Ureter (tissue), 1 donor: ENCODE data around the gene CD55. TPM values are rescaled to one million over a fixed set of nuclear protein-coding genes. Genes with fewer than 3 reads are reported as not detected.

ENCODE experiments used
- DNase-seq: peaks from one replicate; pipeline ENCODE4 v3.0.0-alpha.2; 2020; ENCODE audit warnings: low spot score
- total RNA-seq: library from RNA; stranded (reverse); gene quantifications from one replicate; pipeline ENCODE4 v1.2.4, GENCODE V29; 2023
- donor health status: DM: yes; HTN: yes; CAD: no.

CD55 gene
- total RNA-seq, 1 donor from 2014 or later = 89.0 TPM

DNA sequence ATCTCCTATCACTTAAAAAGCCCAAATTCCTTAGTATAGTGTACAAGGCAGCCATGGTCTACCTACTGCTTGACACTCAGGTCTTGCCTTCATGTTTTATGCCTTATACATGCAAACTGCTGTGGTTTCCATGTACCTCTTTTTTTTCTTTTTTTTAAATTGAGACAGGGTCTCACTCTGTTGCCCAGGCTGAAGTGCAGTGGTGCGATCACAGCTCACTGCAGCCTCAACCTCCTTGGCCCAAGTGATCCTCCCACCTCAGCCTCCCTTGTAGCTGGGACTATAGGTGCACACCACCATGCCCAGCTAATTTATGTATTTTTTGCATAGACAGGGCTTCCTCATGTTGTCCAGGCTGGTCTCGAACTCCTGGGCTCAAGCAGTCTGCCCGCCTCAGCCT is 8.0 kb downstream of the CD55 start:
- no peak for DNase-seq

DNA sequence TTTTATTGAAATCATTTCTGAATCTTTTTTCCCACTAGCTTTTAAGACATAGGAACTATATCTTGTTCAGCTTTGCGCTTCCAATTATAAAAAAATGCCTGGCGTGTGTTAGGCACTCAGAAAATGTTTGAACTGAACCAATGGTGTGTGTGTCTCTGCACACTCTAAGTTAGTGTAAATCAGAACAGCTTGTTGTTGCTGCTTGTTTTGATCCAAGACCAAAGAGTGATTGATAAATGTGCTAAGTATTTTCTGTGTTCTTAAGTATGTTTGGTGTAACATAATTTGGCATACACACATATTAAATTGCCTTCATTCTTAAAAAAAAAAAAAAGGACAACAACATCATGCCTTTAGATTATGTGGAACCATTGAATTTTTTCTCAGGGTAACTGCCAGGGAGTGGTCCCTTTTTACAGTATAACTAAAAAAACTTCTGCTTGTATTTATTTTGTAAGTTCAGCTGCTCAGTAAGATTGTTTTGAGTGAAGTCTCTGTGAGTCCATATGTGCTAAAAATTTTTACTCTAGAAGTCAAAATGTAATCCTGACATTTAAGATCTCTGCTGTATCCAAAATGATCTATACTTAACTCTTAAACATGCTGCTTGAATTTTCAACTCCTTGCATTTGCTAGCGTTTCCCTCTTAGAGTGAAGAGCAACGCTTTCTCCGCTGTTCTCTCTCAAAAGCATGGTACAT is 8.7 kb downstream of the CD55 start:
- no peak for DNase-seq

DNA sequence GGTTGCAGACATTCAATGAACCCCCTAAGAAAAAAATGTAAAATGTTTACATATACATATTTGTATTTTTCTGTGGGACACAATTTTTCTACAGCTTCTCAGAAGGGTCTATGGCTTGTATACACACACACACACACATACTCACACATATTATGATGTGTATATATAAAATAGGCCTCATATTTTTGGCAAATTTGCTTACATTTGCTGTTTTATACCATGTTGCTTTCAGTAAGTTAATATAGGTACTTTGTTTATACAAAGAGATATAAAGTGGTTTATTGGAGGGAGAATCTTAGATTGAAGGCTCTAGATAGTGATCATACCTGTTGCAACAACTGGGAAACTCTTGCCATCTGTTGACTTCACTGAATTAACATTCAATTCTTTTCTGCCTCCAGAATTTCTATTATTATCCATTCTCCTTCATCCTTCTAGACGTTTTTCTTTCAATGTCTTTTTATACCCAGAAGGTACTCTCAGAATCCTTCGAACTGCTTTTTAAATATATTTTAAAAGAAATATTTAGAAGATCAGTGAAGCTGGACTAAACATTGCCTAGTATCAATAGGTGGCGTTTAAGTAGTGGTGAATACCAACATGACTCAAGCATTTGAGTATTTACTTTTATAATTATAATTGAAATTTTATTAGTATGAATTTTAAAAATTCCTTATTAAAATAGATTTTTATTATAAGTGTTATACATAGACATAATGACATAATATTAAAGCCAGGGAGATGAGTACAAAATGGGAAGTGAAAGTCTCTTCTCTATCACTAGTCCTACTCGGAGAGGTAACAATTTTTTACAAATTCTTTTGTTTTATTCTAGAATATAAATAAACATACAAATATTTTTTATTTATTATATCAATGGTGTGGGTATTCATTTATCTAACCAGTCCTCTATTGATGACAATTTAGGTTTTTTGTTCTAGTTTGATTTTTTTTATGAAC is 10.2 kb downstream of the CD55 start:
- DNase-seq = no peak

DNA sequence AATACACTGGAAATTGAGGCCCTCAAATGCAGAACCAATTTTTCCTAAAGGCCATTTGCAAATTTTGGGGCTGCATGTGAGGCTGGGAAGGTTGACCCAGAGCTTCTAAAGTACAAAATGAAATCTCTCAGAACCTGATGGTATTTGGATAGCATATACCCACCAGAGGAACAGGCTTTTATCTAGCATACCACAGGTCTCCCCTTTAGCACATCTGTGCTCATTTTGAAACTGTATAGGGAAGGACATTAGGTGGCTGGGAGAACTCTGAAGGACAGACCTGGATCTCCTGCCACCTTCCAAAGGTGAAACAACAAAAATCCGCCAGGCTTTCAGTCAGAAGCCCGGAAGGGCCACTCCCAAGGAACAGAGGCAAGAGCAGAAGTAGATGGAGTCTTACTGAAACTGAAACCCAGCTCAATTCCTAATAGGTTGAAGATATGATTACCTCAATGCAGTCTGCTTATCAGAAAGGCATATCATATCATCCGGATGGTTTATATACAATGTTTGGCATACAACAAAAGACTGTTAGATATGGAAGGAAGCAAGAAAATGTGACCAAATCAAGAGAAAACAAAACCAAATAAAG is 11.6 kb downstream of the CD55 start:
- DNase-seq = no peak

DNA sequence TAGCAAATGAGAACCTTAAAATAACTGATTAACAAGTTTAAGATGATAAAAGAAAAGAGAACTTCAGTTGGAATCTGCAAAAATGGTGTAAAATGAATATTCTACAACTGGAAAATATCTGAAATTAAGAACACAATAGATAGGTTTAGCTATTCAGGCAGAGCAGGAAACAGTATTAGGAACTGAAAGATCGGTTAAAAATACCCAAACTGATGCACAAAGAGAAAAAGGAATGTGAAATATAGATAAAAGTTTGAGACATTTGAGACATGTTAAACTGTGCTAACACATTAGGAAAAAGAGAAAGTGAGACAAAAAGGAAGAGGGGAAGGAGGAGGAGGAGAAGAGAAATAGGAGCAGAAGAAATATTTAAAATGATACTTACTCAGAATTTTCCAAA is 12.1 kb downstream of the CD55 start:
- DNase-seq = no peak

- DNase-seq = no peak
Observed at GRCh38 chr1:207334337-207334736, 12.9 kb downstream of the CD55 start.

GRCh38 chr1:207335138-207335537 is 13.7 kb downstream of the CD55 start:
- DNase-seq = no peak

GRCh38 chr1:207335695-207336363 is 14.4 kb downstream of the CD55 start:
- no peak for DNase-seq

GRCh38 chr1:207336559-207337467 is 15.3 kb downstream of the CD55 start:
- no peak for DNase-seq

DNA sequence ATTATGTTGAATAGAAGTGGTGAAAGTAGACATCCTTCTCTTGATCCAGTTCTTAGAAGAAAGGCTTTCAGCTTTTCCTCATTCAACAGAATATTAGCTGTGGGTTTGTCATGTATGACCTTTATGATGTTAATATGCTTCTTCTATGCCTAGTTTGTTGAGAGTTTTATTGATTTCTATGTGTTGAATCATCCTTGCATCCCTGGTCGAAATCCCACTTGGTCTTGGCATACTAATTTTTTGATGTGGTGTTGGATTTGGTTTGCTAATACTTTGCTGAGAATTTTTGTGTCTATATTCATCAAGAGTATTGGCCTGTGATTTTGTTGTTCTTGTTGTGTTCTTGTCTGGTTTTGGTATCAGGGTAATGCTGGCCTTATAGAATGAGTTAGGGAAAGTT is 20.9 kb downstream of the CD55 start:
- DNase-seq = no peak

GRCh38 chr1:207343675-207344074 is 22.2 kb downstream of the CD55 start:
- no peak for DNase-seq

DNA sequence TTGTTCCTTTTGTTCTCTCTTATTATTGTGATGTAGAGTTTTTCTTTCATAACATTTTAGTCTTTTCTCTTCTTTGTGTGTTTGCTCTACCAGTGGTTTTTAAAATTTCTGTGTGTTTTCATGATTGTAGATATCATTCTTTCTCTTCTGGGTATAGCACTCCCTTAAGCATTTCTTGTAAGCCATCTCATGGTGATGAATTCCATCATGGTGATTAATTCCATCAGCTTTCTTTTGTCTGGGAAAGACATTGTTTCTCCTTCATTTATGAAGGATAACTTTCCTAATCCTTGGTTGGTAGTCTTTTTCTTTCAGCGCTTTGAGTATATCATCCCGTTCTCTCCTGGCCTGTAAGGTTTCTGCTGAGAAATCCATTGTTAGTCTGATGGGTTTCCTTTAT is 22.7 kb downstream of the CD55 start:
- DNase-seq = no peak

GRCh38 chr1:207345644-207346477 is 24.4 kb downstream of the CD55 start:
- DNase-seq = no peak

- DNase-seq = no peak
Observed at GRCh38 chr1:207346513-207346912, 25.0 kb downstream of the CD55 start.

GRCh38 chr1:207349979-207350378 is 28.5 kb downstream of the CD55 start:
- no peak for DNase-seq

- DNase-seq = no peak
Observed at GRCh38 chr1:207352554-207352953, 31.1 kb downstream of the CD55 start.

- no peak for DNase-seq
Observed at GRCh38 chr1:207355060-207355459, 33.6 kb downstream of the CD55 start.

- no peak for DNase-seq
Observed at GRCh38 chr1:207355513-207356295, 34.2 kb downstream of the CD55 start.

GRCh38 chr1:207361029-207361428 is 39.6 kb downstream of the CD55 start:
- no peak for DNase-seq
